WTC11 (cell line): Measurements from ENCODE around the gene SYNPO2. TPM values are rescaled to one million over a fixed set of nuclear protein-coding genes. Genes with fewer than 3 reads are reported as not detected.

ENCODE experiments used
- ATAC-seq: fragments of 200-7000 bp; cut with Tn5 transposase; 2 replicates; pipeline ENCODE4 v1.10.0; 2021; ENCODE audit warnings: mild to moderate bottlenecking, moderate library complexity
- CTCF ChIA-PET: fragments of 300-600 bp; sonication (Branson Sonifier 250); formaldehyde crosslinking; loops from one replicate; lab custom pipeline; 2021; ENCODE audit warnings: antibody characterized with exemption; lab: Charles Lee
- POLR2A ChIA-PET: fragments of 350-600 bp; sonication (Branson Sonifier 250); formaldehyde crosslinking; loops from one replicate; lab custom pipeline; 2021; ENCODE audit warnings: antibody characterized with exemption; lab: Charles Lee
- DNase-seq: peaks from one replicate; pipeline ENCODE4 v3.0.0; 2021; ENCODE audit warnings: low spot score
- H3K27ac Mint-ChIP-seq: 2 replicates; pipeline ENCODE4 v1.8.0; 2021; ENCODE audit warnings: mixed read lengths
- H3K27me3 Mint-ChIP-seq: 2 replicates; pipeline ENCODE4 v1.8.0; 2021; ENCODE audit warnings: low read depth, mild to moderate bottlenecking, moderate library complexity, mixed read lengths
- H3K36me3 Mint-ChIP-seq: 2 replicates; pipeline ENCODE4 v1.8.0; 2021; ENCODE audit warnings: mixed read lengths
- H3K4me1 Mint-ChIP-seq: 2 replicates; pipeline ENCODE4 v1.8.0; 2022; ENCODE audit warnings: mixed read lengths
- H3K4me3 Mint-ChIP-seq: 2 replicates; pipeline ENCODE4 v1.8.0; 2021; ENCODE audit warnings: mild to moderate bottlenecking, moderate library complexity, mixed read lengths
- H3K9me3 Mint-ChIP-seq: 2 replicates; pipeline ENCODE4 v1.8.0; 2021; ENCODE audit warnings: mixed read lengths
- AR ChIP-seq: fragments of 250-450 bp; sonication (Bioruptor Pico); IDR thresholded peaks from 2 replicates; pipeline ENCODE4 v1.9.0; 2021; ENCODE audit warnings: mild to moderate bottlenecking
- CBFB ChIP-seq: sonication (generic); formaldehyde crosslinking; IDR thresholded peaks from 2 replicates; pipeline ENCODE4 v1.8.1; 2022; ENCODE audit warnings: mild to moderate bottlenecking, low read depth, missing genetic modification reagents
- CREB1 ChIP-seq: sonication (generic); formaldehyde crosslinking; IDR thresholded peaks from 2 replicates; pipeline ENCODE4 v1.8.0; 2023; ENCODE audit warnings: mild to moderate bottlenecking, missing genetic modification reagents
- CREM ChIP-seq: sonication (generic); formaldehyde crosslinking; IDR thresholded peaks from 2 replicates; pipeline ENCODE4 v1.8.1; 2022; ENCODE audit warnings: mild to moderate bottlenecking, missing genetic modification reagents, moderate library complexity
- CTCF ChIP-seq: fragments of 200-600 bp; IDR thresholded peaks from 2 replicates; pipeline ENCODE4 v1.8.0; 2022; ENCODE audit warnings: antibody characterized with exemption
- E2F4 ChIP-seq: sonication (generic); formaldehyde crosslinking; IDR thresholded peaks from 2 replicates; pipeline ENCODE4 v1.8.1; 2022; ENCODE audit warnings: low read depth, mild to moderate bottlenecking, moderate library complexity, missing genetic modification reagents, borderline replicate concordance
- EMX1 ChIP-seq: fragments of 250-450 bp; sonication (Bioruptor Pico); IDR thresholded peaks from 2 replicates; pipeline ENCODE4 v1.8.0; 2021; ENCODE audit warnings: mild to moderate bottlenecking
- ERG ChIP-seq: fragments of 250-450 bp; sonication (Bioruptor Pico); IDR thresholded peaks from 2 replicates; pipeline ENCODE4 v1.8.0; 2021; ENCODE audit warnings: mild to moderate bottlenecking
- ESRRA ChIP-seq: sonication (generic); formaldehyde crosslinking; IDR thresholded peaks from 2 replicates; pipeline ENCODE4 v1.8.1; 2022; ENCODE audit warnings: mild to moderate bottlenecking, missing genetic modification reagents, borderline replicate concordance
- ETV6 ChIP-seq: sonication (generic); formaldehyde crosslinking; IDR thresholded peaks from 2 replicates; pipeline ENCODE4 v1.8.1; 2022; ENCODE audit warnings: mild to moderate bottlenecking, missing genetic modification reagents
- IRF2 ChIP-seq: sonication (generic); formaldehyde crosslinking; IDR thresholded peaks from 2 replicates; pipeline ENCODE4 v1.8.0; 2022; ENCODE audit warnings: low read depth, missing genetic modification reagents, borderline replicate concordance
- NFE2L1 ChIP-seq: sonication (generic); formaldehyde crosslinking; IDR thresholded peaks from 2 replicates; pipeline ENCODE4 v1.8.1; 2023; ENCODE audit warnings: missing genetic modification reagents
- SOX15 ChIP-seq: fragments of 250-450 bp; sonication (Bioruptor Pico); IDR thresholded peaks from 2 replicates; pipeline ENCODE4 v1.9.0; 2021; ENCODE audit warnings: mild to moderate bottlenecking
- TEAD4 ChIP-seq: sonication (generic); formaldehyde crosslinking; IDR thresholded peaks from 2 replicates; pipeline ENCODE4 v1.8.0; 2022; ENCODE audit warnings: mild to moderate bottlenecking, missing genetic modification reagents
- ZBTB21 ChIP-seq: sonication (generic); formaldehyde crosslinking; IDR thresholded peaks from 2 replicates; pipeline ENCODE4 v1.8.1; 2023; ENCODE audit warnings: mild to moderate bottlenecking, missing genetic modification reagents, borderline replicate concordance
- ZNF416 ChIP-seq: fragments of 250-450 bp; sonication (Bioruptor Pico); IDR thresholded peaks from 2 replicates; pipeline ENCODE4 v1.9.0; 2021; ENCODE audit warnings: mild to moderate bottlenecking, inconsistent platforms
- ZNF423 ChIP-seq: fragments of 250-450 bp; sonication (Bioruptor Pico); IDR thresholded peaks from 2 replicates; pipeline ENCODE4 v2.1.2; 2022; ENCODE audit warnings: mild to moderate bottlenecking, moderate library complexity
- ZNF512 ChIP-seq: sonication (generic); formaldehyde crosslinking; IDR thresholded peaks from 2 replicates; pipeline ENCODE4 v1.8.1; 2022; ENCODE audit warnings: missing genetic modification reagents, borderline replicate concordance
- total RNA-seq: library from RNA; stranded (reverse); gene quantifications from 3 replicates; pipeline ENCODE4 v1.2.3, GENCODE V29; 2021

Gene SYNPO2
- total RNA-seq, 1 experiment from 2014 or later, result 1.9 TPM

- TF ChIP-seq CTCF (no peak), NFE2L1 (CRISPR knock-in tag) (no peak), SOX15 (CRISPR knock-in tag) (no peak), TEAD4 (CRISPR knock-in tag) (no peak), ERG (CRISPR knock-in tag) (no peak), CREM (no peak), ZNF416 (CRISPR knock-in tag) (no peak), ESRRA (CRISPR knock-in tag) (no peak)
- TF ChIP-seq, all 79 proteins: peak for 0
Observed at GRCh38 chr4:118921786-118922185, 33.1 kb downstream of the SYNPO2 start (continued).

GRCh38 chr4:118923891-118924290, 35.2 kb downstream of the SYNPO2 start:
- TF ChIP-seq IRF2 (CRISPR knock-in tag) (no peak), ETV6 (CRISPR knock-in tag) (no peak), CBFB (no peak), AR (CRISPR knock-in tag) (no peak), ZBTB21 (CRISPR knock-in tag) (no peak), ZNF512 (CRISPR knock-in tag) (no peak), NFE2L1 (CRISPR knock-in tag) (no peak), E2F4 (no peak), ZNF423 (no peak), EMX1 (no peak), CREB1 (CRISPR knock-in tag) (no peak), ERG (CRISPR knock-in tag) (no peak)
- Mint-ChIP-seq H3K4me3 (no peak overlapping the region), H3K9me3 (no peaks in the 10 kb centered on the region), H3K4me1 (no peaks in the 10 kb centered on the region), H3K36me3 (no peaks in the 10 kb centered on the region), H3K27me3 (no peaks in the 10 kb centered on the region), H3K27ac (no peak overlapping the region)
- CTCF ChIA-PET, result no interaction called here
- POLR2A ChIA-PET, result no interaction called here
- DNase-seq (no peak), ATAC-seq (no peak)
